Parathyroid adenoma (tissue), 2 donors: Measurements from ENCODE around the gene EGFR.

Source experiments
- H2AFZ ChIP-seq: fragments of 300-600 bp; sonication (generic); one replicate; pipeline ENCODE4 v1.7.0; 2017; ENCODE audit warnings: antibody characterized with exemption, mild to moderate bottlenecking
- H3K27ac ChIP-seq: fragments of 300-600 bp; sonication (generic); one replicate; pipeline ENCODE4 v1.7.0; 2017
- H3K27me3 ChIP-seq: fragments of 300-600 bp; sonication (generic); one replicate; pipeline ENCODE4 v1.7.0; 2017; ENCODE audit warnings: low read length; ENCODE audit not compliant: control insufficient read depth, insufficient read depth
- H3K36me3 ChIP-seq: fragments of 300-600 bp; sonication (generic); one replicate; pipeline ENCODE4 v1.7.0; 2017; ENCODE audit warnings: low read length; ENCODE audit not compliant: control insufficient read depth, insufficient read depth
- H3K4me1 ChIP-seq: fragments of 300-600 bp; sonication (generic); one replicate; pipeline ENCODE4 v1.7.0; 2017; ENCODE audit warnings: control low read depth
- H3K4me2 ChIP-seq: fragments of 300-600 bp; sonication (generic); one replicate; pipeline ENCODE4 v1.7.0; 2017; ENCODE audit warnings: low read length
- H3K4me3 ChIP-seq: fragments of 300-600 bp; sonication (generic); one replicate; pipeline ENCODE4 v1.7.0; 2017; ENCODE audit warnings: low read depth, low read length
- H3K79me2 ChIP-seq: fragments of 300-600 bp; sonication (generic); one replicate; pipeline ENCODE4 v1.7.0; 2017; ENCODE audit warnings: control low read depth
- H3K9ac ChIP-seq: fragments of 300-600 bp; sonication (generic); one replicate; pipeline ENCODE4 v1.7.0; 2017; ENCODE audit warnings: mild to moderate bottlenecking
- H3K9me3 ChIP-seq: fragments of 300-600 bp; sonication (generic); one replicate; pipeline ENCODE4 v1.7.0; 2017; ENCODE audit warnings: low read length; ENCODE audit not compliant: control insufficient read depth
- CTCF ChIP-seq: fragments of 300-600 bp; sonication (generic); IDR thresholded peaks from one replicate; pipeline ENCODE4 v1.7.0; 2017; ENCODE audit warnings: antibody characterized with exemption, mild to moderate bottlenecking
- donor health status: primary hyperparathyroidism.

Gene EGFR

GRCh38 chr7:55065079-55065478 lies 46.3 kb downstream of the EGFR start:
- Histone ChIP-seq H2AFZ (no peak overlapping the region), H3K36me3 (no peaks in the 10 kb centered on the region), H3K4me2 (no peak overlapping the region), H3K27me3 (no peaks in the 10 kb centered on the region), H3K9me3 (no peaks in the 10 kb centered on the region), H3K4me3 (no peak overlapping the region), H3K27ac (no peak overlapping the region), H3K4me1 (no peaks in the 10 kb centered on the region), H3K79me2 (no peaks in the 10 kb centered on the region), H3K9ac (no peak overlapping the region)
- TF ChIP-seq CTCF: no peak

GRCh38 chr7:55065511-55066229 lies 46.9 kb downstream of the EGFR start:
- no peaks in the 10 kb centered on the region for H3K27me3 ChIP-seq
- no peak for TF ChIP-seq CTCF
- H3K4me2 ChIP-seq: no peak overlapping the region
- no peaks in the 10 kb centered on the region for H3K79me2 ChIP-seq
- H2AFZ ChIP-seq: no peak overlapping the region
- H3K36me3 ChIP-seq: no peaks in the 10 kb centered on the region
- H3K4me3 ChIP-seq: no peak overlapping the region
- no peaks in the 10 kb centered on the region for H3K9me3 ChIP-seq
- H3K4me1 ChIP-seq: no peaks in the 10 kb centered on the region
- H3K9ac ChIP-seq: no peak overlapping the region
- H3K27ac ChIP-seq: no peak overlapping the region

- Histone ChIP-seq H2AFZ (no peak overlapping the region), H3K36me3 (no peaks in the 10 kb centered on the region), H3K4me1 (no peaks in the 10 kb centered on the region), H3K27me3 (no peaks in the 10 kb centered on the region), H3K9me3 (no peaks in the 10 kb centered on the region), H3K27ac (no peak overlapping the region), H3K79me2 (no peaks in the 10 kb centered on the region), H3K4me3 (no peak overlapping the region), H3K4me2 (no peak overlapping the region), H3K9ac (no peak overlapping the region)
- no peak for TF ChIP-seq CTCF
Measured at GRCh38 chr7:55066524-55066923, 47.7 kb downstream of the EGFR start.

GRCh38 chr7:55066938-55067337 lies 48.1 kb downstream of the EGFR start:
- H3K4me1 ChIP-seq: no peaks in the 10 kb centered on the region
- no peak overlapping the region for H3K4me3 ChIP-seq

More at GRCh38 chr7:55066938-55067337, 48.1 kb downstream of the EGFR start:
- no peak overlapping the region for H3K27ac ChIP-seq
- no peak overlapping the region for H2AFZ ChIP-seq
- no peaks in the 10 kb centered on the region for H3K79me2 ChIP-seq
- TF ChIP-seq CTCF: no peak
- H3K9me3 ChIP-seq: no peaks in the 10 kb centered on the region
- H3K36me3 ChIP-seq: no peaks in the 10 kb centered on the region
- H3K27me3 ChIP-seq: no peaks in the 10 kb centered on the region
- H3K9ac ChIP-seq: no peak overlapping the region
- no peak overlapping the region for H3K4me2 ChIP-seq
